ENCODE results near the gene SLCO2A1.
A peak's percentile ranks its signal among the peaks of the same experiment; 100 is the strongest.

SLCO2A1 gene

DNA sequence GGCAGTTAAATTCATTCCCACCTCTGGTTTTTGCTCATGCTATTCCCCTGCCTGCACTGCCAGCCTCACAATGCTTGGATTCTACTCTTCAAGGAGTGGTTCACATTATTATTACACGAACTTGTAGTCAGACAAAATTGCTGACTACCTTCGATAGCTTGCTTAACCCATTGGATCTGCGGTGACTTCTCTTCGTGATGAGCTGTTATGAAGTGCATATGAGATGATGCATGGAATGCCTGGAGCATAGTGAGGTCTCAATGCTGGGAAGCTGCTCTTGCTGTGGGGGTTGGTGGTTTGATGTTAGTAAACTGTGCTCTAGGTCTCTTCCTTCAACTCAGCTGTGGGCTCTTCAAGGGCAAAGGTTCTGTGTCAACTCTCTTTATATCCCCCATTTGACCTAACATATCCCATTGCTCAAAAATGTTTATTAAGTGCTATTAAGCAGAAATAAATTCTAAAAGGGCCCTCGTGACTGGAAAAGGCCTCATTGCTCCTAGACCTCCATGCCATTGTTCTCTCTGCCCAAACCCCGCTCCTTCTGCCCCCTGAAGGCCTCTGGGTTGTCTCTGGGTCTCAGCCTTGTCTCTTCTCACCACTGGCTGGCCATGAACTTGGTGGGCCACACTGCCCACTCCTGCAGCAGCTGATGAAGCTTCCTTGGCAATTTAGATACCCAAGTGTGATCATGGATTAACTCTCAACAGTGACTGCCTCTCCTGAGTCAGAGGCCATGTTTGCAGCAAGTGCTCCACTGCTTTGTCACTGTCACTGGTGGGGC is 4.5 kb upstream of the SLCO2A1 start:
- DNase-seq (ENCODE audit: low read depth): peak; percentile 77

DNA sequence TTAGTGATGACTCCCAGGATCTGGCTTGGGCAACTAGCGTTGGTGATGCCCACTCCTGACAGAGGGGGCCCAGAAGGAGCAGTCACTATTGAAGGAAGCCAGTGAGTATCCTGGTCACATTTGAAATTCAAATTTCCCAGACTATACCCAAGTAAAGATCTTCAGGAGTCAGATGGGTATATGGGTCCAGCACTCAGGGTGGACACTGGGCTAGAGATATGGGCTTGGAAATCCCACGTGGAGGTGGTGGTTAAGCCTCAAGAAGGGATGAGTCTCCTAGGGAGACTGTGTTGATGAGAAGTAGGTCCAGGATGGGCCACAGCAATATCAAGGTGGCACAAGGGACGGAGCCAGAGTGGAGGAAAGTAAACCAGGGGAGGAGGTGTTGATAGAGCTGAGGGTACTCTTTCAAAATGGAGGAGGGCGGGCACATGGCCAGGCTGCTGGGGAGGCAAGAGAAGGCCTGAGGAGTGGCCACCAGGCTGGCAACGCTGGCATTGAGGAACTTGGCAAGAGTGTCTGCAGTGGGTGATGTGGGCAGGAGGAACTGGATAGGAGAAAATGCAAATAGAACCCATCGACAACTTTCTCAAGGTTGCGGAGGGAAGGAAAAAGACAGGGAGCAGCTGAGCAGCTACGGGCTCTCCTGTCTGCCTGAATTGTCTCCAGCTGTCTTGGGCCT is 3.7 kb upstream of the SLCO2A1 start:
- DNase-seq (ENCODE audit: low read depth): no peak

DNA sequence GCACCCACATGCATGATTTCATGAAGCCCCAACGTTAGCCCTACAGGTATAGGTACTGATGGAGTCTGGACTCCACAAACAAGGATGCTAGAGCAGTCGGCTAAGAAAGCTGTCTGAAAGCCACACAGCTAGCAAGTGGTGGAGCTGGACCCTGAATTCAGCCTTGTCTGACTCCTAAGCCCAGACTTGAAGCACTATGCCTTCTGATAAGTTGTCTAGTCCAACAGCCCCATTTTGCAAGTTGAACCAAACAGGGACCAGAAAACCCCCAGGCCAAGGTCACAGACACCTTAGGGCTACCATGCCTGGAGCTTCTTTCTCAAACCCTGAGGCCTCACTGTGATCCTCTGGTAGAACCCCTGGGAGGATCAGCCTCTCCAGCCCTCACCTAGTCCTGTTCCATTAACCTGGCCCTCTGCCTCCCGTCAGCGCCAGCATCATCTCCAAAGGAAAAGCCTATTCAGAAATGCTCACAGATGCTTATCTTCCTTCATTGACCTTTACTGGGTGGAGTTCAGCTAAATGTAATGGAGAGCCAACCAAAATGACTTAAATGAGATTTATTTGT is 1.7 kb upstream of the SLCO2A1 start:
- no peak for DNase-seq (ENCODE audit: low read depth)

DNA sequence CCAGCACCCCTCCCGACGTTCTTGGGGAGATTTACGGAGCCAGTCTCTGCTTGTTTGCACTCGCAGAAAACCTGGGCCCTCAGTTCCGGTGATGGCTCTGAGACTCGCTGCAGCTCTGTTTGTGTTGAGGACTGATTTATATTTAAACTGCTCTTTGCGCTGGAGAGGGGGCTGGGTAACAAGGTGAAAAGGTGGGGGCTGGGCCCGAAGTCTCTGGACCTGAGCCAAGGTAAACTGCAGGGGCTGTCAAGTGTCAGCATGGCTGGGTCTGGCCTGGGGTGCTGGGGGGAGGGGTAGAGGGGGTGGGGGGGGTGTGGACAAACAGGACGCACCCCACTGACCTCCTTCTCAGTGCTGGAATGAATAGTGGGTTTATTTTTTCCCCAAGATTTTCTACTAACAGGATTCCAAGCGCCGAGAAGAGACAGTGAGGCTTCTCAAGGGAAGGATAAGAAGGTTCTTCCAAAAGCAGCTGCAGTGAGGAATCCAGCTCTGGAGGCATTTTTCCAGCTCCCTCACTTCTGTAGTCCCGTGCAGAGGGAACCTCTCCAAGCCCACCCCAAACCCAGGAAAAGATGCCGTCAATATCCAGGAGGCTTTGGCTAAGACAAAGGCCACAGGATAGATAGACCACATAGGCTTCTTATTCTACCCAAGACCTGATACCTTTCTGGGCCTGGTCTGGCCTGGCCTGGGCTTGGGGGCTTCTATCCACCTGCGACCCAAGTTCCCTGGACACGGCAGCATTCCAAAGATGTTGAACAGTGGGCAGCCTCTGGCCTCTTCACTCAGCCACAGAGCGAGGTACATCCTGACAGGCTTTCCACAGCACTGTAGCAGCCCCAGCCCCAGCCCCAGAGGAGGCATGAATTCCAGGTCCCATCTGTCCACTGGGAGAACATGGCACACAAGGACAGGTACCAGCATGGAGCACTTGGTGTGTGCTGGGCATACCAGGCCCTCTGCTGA is 938 bp upstream of the SLCO2A1 start:
- DNase-seq (ENCODE audit: low read depth): no peak

DNA sequence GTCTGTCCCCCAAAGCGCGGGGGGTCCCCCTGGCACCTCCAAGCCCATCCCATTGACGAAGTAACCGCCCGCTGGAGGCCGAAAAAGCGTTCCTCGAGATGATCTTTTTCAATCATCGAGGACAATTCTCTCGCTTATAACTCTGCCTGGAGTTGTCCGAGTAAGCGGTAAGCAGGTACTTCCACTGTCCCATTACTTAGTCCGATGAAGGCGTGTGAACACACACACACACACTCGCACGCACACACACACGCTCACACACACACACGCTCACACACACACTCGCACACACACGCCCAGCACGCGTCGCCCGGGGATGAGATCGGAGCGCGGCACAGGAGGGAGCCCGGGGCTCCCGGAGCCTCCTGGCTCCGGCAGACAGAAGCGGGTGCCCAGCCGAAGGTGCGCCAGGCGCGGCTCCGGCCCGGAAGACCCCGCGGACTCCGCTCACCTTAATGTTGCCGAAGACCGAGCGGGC is 430 bp downstream of the SLCO2A1 start:
- DNase-seq (ENCODE audit: low read depth): peak; percentile 33

DNA sequence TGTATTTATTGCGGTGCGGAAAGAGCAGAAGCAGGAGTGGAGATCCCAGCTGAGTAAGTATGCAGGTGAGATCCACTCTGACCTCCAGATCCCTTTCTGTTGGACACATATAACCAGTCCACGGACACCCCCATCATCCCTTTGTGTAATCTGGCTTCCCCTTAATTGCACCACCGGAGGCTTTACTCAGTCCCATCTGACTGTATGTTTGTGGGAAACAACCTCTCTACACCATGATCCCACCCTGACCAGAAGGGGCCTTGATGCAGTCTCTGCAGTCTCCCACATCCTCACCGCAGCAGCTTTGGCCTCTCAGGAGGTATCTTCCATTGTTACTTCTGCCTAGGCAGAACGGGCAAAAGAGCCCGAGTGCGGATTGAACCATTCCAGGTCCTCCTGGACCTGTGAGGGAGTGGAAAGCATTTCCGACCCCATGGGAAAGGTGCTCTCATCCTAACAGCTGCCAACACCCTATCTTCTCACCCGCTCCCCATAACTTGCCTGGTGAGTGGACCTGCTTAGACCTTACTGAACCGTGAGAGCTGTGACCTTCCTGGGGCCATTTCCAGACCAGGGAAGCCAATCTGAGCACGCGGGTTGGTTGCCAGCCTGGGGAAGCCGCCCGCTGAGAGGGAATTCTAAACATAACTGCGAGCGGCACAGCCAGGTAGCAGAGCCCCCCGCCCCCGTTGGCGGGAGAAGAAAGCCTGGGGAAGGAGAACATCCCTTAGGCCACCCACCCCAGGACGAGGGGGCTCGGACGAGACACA is 1.1 kb downstream of the SLCO2A1 start:
- DNase-seq (ENCODE audit: low read depth): no peak

DNA sequence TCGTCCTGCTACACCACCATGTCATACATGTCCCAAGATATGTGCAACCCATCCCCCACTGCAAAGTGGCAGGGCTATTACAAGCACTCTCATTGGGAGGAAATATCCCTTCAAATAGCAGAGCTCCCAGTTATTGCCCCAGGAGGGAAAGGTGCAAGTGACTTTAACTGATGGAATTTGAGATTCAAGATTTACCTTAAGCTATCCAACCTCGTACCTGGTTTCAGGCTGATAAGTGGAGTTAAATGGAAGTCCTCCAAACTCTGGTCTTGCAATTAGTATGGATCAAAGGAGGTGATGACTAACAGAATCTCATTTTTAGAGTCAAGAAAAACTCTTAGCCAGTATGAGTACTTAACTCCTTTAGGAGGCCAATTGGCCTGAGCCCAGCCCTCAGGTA is 2.1 kb downstream of the SLCO2A1 start:
- DNase-seq (ENCODE audit: low read depth): no peak

DNA sequence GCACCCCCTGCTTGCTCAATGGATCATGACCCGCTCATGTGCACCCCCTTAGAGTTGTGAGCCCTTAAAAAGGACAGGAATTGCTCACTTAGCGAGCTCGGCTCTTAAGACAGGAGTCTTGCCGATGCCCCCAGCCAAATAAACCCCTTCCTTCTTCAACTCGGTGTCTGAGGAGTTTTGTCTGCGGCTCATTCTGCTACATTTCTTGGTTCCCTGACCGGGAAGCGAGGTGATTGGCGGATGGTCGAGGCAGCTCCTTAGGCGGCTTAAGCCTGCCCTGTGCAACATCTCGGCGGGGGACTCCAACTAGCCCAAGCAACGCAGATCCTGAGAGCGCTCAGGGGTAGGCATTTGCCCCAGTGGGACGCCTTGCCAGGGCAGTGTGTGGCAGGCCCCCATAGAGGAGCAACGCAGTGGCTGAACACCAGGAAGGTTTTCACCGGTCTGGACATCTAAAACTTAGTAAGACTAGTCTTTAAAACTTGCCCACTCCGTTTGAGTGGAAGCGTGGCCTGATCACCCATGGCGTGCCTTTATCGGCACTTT is 9.5 kb downstream of the SLCO2A1 start:
- no peak for DNase-seq (ENCODE audit: low read depth)

DNA sequence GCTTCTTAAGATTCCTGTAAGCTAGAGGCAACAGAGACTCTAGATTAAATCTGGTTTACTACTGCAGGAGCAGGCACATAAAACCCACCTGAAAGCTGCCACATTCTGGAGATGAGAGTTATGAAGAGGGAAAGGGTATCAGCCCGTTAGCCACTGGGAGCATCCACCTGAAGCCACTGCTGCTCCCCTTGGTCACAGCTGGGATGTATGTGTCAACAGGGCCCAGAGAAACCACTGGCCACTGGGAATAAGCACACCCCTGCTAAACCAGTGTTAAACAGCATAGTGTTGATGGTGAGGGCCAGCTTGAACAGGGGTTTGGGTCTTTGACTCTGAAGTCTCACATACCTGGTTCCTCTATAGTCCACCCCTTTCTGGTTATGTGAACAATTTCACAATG is 10.9 kb downstream of the SLCO2A1 start:
- DNase-seq (ENCODE audit: low read depth): no peak

DNA sequence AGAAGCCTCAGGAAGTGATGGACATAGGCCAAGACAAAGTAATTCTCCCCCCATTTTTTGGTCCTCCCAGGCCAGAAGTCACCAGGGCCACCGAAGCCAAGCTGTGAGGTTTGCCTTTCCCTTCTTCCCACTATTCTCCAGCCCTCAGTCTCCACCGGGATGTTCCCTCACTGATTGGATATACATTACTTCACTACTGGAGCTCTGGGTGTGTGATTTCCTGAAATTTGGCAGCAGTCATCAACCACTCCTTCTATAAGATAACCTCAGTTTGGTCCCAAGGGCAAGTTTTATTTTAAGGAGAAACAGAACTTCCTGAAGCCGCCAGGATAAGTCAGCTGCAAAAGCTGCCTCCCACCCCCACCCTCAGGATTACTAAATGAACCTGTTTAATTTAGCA is 11.3 kb downstream of the SLCO2A1 start:
- no peak for DNase-seq (ENCODE audit: low read depth)

DNA sequence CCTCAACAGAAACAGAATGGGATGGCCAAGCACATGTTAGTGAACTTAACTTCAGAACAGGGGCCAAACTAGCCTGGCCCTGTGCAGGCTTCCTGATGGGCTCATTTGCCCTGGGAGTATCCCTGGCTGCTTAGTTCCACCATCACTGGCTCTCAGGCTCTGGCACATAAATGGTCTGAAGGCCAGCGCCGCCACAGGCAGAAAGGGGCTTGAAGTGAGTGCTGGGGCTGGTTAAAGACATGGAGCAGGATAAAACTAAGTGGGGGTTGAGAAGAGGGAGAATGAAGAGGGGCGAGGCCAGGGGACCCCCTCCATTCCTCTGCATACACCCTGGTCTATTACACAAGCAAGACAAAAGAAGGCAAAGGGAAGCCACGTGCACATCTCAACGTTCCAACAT is 12.2 kb downstream of the SLCO2A1 start:
- no peak for DNase-seq (ENCODE audit: low read depth)

DNA sequence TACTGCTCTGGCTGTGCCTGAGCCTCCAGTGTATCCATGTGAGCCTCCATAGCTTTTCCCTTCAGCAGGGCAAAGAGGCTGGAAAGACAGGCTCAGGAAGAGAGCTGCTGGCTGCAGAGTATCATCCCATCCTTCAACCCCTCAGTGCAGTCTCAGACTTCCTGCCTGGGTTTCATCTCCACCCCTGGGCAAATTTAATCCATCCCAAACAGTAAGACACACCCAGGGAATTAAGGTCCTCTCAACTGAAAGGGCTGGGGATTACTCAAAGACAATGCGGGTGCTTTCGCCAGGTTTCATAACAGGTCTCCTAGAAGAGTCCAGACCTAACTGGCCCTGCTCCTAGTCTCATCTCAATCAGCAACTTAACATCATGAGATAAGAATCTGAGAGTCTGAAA is 15.5 kb downstream of the SLCO2A1 start:
- DNase-seq (ENCODE audit: low read depth): no peak

DNA sequence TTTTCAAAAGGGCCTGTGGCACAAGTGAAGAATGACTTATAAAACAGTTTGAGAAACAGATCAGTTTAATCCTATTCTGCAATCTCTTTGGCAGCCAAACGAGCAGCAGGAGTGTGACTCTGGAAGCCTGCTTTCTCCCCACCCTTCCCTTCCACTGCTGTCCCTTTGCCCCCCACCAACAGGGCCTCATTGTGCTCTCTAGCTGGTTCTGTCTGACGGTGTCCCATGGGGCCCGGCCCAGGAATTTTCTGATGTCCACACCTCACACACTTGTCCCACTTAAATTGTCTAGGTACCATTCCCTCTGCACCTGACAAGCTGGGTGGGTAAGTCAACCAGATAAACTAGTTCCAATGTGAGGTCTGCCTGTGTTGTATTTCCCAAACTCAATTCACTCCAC is 16.4 kb downstream of the SLCO2A1 start:
- no peak for DNase-seq (ENCODE audit: low read depth)

DNA sequence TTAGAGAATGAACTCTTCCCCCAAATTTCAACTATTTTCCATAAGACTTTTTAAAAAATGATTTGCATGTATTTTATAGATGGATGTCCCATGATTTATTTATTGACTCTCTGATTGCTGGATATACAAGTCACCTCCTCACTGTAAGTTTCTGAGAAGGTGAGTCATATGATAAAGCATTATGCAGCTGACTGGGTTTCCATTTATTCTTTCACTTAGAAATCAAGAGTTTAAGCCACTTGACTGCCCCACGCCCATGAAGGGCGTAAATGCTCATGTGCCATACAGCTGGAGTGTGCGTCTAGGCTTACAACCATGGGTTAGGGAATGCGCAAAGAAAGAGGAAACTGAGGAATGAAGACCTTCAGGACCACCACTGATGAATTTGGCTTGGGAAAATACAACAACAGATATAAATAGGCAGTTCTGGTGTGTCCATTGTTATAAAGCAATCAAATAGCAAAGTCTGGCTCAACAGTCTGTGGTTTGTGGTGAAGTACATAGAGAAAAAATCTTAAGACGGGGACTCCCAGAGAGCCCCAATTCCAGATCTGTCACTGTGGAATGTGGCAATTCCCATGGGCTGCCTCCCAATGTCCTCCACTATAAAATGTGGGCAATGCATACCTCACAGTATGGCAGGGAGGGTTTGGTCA is 20.3 kb downstream of the SLCO2A1 start:
- peak; percentile 87 for DNase-seq (ENCODE audit: low read depth)

DNA sequence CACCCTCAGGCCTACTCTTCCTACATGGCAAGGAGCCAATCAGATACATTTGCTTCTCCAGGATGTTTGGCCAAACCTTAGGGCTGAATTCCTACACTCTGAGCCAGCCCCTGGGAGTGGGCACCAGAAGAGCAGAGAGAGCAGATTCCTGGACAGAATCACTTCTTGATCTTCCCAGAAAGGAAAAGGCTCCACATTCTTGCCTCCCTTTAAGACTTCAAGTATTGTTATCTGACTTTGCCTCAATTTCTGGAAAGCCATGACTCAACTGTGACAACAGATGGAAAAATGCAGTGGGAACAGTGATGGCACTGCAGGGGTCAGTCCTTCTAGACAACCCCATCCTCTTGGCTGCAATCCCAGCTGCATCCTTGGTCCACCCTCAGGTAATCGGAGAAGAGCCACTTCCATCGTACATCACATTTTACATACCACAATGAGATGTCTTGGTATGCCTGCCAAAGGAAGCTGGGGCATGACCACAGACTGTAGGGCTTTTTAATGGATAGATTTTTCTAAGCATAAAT is 21.0 kb downstream of the SLCO2A1 start:
- DNase-seq (ENCODE audit: low read depth): peak; percentile 99

DNA sequence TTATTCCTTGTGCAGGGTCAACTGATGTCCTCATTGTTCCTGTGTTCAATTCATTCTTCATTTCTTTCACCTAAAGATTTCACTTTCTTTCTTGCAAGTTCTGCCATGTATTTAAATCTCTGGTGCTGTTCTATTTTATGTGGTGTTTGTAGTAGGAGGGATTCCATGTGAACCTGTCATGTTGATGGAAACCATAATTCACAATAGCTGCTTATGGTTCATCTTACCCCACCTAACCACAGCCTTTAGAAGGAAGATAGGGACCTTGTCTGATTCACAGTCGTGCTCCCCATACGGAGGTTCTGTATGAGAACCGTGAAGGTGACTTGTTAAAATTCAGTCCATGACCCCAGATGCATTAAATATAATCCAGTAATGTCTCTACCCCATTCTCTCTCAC is 21.9 kb downstream of the SLCO2A1 start:
- DNase-seq (ENCODE audit: low read depth): no peak

DNA sequence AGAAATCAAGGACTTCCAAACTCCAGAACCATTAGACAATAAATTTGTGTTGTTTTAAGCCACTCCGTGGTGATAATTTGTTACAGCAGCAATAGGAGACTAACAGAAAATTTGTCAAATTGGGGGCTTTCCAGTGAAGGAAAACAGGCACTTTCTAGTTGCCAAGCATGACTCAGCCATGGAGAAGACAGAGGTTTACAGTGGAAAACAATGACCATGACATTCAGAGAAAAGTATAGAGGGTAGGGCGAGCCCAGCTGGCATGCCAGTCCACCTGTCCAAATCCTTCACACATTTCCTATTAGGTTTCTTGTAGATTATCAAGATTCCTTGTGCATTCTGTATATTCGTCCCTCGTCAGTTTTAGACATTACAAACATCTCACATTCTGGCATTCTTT is 24.9 kb downstream of the SLCO2A1 start:
- DNase-seq (ENCODE audit: low read depth): no peak

DNA sequence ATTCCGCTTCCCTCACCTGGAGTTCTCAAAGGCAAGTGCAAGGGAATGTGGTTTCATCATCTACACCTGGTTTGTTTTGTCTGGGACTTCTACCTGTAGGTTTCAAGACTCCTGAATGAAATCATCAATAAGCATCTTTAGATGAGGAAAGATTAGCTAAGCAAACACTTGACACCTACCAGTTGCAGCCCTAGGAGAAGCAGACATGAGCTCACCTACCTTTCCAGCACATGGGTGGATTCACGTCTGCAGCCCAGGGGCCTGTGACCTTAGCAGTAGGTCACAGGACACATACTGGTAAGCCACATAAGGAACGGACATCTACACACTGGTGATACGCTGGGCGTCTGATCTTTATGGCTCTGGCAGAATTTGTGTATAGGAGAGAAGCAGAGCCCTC is 26.7 kb downstream of the SLCO2A1 start:
- no peak for DNase-seq (ENCODE audit: low read depth)

DNA sequence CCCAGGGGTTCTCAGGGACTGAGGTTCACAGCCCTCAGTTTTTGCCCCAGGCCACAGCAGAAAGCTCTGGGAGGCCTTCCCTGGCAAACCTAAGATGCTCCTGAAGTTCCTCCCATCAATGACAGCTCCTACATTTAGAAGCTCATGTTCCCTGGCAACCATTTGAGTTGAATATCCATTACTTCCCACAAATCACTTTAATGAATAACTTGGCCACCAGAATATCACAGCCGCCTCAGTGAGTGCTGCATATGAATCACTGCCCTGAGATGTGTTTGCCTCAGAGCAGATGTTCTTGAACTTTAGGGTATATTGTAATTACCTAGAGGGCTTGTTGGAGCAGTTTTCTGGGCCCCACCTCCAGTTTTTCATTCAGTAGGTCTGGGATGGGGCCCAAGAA is 27.4 kb downstream of the SLCO2A1 start:
- peak; percentile 89 for DNase-seq (ENCODE audit: low read depth)

DNA sequence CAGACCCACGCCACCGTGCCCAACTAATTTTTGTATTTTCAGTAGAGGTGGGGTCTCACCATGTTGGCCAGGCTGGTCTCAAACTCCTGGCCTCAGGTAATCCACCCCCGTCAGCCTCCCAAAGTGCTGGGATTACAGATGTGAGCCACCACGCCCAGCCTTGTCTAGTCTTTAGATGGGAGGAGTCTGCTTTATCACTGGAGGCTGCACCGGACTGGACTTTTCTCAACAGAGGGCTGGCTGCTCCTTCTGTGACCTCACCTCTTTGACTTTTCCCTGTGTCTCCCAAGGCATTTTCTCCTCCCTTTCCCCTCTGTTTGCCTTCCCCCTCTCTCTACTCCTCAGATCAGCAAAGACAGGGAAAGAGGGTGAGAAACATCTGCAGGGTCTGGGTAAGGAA is 28.5 kb downstream of the SLCO2A1 start:
- no peak for DNase-seq (ENCODE audit: low read depth)
